HCT116 (cell line): ENCODE data around the gene ELMOD1. TPM values are rescaled to one million over a fixed set of nuclear protein-coding genes. Genes with fewer than 3 reads are reported as not detected.

ENCODE experiments used
- ATAC-seq: fragments of 200-7000 bp; cut with Tn5 transposase; 2 replicates; pipeline ENCODE4 v1.9.1; 2020; ENCODE audit warnings: mild to moderate bottlenecking, moderate library complexity
- BruUV-seq: library from RNA; stranded (reverse); fragments of 400-500 nt; replicated peaks from 2 replicates; lab custom pipeline; 2021; lab: Mats Ljungman, UMichigan
- CTCF ChIA-PET: fragments of 300-600 bp; sonication (Branson Sonifier 250); formaldehyde crosslinking; loops from one replicate; lab custom pipeline; 2021; ENCODE audit warnings: antibody characterized with exemption; lab: Charles Lee
- POLR2A ChIA-PET: fragments of 300-600, 350-600 bp; sonication (Branson Sonifier 250); formaldehyde crosslinking; loops from one replicate; lab custom pipeline; 2021; ENCODE audit warnings: antibody characterized with exemption; lab: Charles Lee
- RAD21 ChIA-PET, 2 experiments: fragments of 300-600 bp; sonication (Branson Sonifier 250); formaldehyde crosslinking; loops; one replicate each; lab custom pipeline; 2023; ENCODE audit warnings: low total read pairs in 2 of 2; ENCODE audit not compliant: uncharacterized antibody in 2 of 2, unreplicated experiment in 2 of 2, low non-redundant PET in 1 of 2; lab: Charles Lee
- DNase-seq: peaks from one replicate; pipeline ENCODE4 v3.0.0-alpha.2; 2010; ENCODE audit warnings: low read depth, low spot score
- H2AFZ ChIP-seq: fragments of 200-600 bp; shearing (Covaris generic), sonication (generic); 2 replicates; pipeline ENCODE4 v1.6.1; 2017; ENCODE audit warnings: low read depth, mixed run types, mixed read lengths, antibody characterized with exemption, low read length; ENCODE audit not compliant: poor library complexity, severe bottlenecking
- H3K27ac ChIP-seq: 2 replicates; pipeline ENCODE4 v1.5.1; 2012; ENCODE audit warnings: low read depth, low read length
- H3K27me3 ChIP-seq: fragments of 200-600 bp; sonication (generic); 2 replicates; pipeline ENCODE4 v1.6.1; 2016; ENCODE audit warnings: mixed run types, low read length, mixed read lengths; ENCODE audit not compliant: insufficient read depth
- H3K36me3 ChIP-seq, 2 experiments: fragments of 200-500 bp in 1 of 2; fragments of 200-600 bp in 1 of 2; sonication (Bioruptor generic) in 1 of 2; sonication (generic) in 1 of 2; 2 replicates each; pipeline versions ENCODE4 v1.5.1 to v1.6.1; 2014 to 2016; ENCODE audit warnings: low read length in 2 of 2, inconsistent platforms in 1 of 2, mixed read lengths in 1 of 2, mixed run types in 1 of 2; ENCODE audit not compliant: insufficient read depth in 2 of 2, control insufficient read depth in 1 of 2
- H3K4me1 ChIP-seq, 2 experiments: fragments of 200-600 bp in 1 of 2; sonication (generic) in 1 of 2; 2 replicates each; pipeline versions ENCODE4 v1.5.1 to v1.6.1; 2012 to 2017; ENCODE audit warnings: low read length in 2 of 2, inconsistent platforms in 1 of 2, mild to moderate bottlenecking in 1 of 2, mixed read lengths in 1 of 2, mixed run types in 1 of 2, moderate library complexity in 1 of 2; ENCODE audit not compliant: insufficient read depth in 2 of 2, control insufficient read depth in 1 of 2
- H3K4me2 ChIP-seq: fragments of 200-600 bp; sonication (generic); 2 replicates; pipeline ENCODE4 v1.6.1; 2017; ENCODE audit warnings: mixed run types, low read length, mixed read lengths
- H3K4me3 ChIP-seq, 2 experiments: fragments of 200-600 bp in 1 of 2; sonication (generic) in 1 of 2; replicated peaks in 1 of 2; 2 replicates each; pipeline ENCODE4 v1.5.1; 2011 to 2016; ENCODE audit warnings: low read length in 2 of 2, control low read depth in 1 of 2, low read depth in 1 of 2, mild to moderate bottlenecking in 1 of 2, mixed read lengths in 1 of 2, mixed run types in 1 of 2
- H3K79me2 ChIP-seq: fragments of 200-600 bp; sonication (generic); 2 replicates; pipeline ENCODE4 v1.6.1; 2017; ENCODE audit warnings: mild to moderate bottlenecking, mixed run types, low read length, moderate library complexity, mixed read lengths; ENCODE audit not compliant: insufficient read depth
- H3K9ac ChIP-seq: fragments of 200-600 bp; sonication (generic); 2 replicates; pipeline ENCODE4 v1.6.1; 2016; ENCODE audit warnings: low read length, mixed read lengths
- H3K9me2 ChIP-seq: fragments of 200-600 bp; sonication (generic), shearing (Covaris generic); 2 replicates; pipeline ENCODE4 v1.6.1; 2017; ENCODE audit warnings: mixed run types, mild to moderate bottlenecking, moderate library complexity; ENCODE audit not compliant: insufficient read depth
- H3K9me3 ChIP-seq, 2 experiments: fragments of 200-500 bp in 1 of 2; fragments of 200-600 bp in 1 of 2; sonication (Bioruptor generic) in 1 of 2; sonication (generic) in 1 of 2; 2 replicates each; pipeline ENCODE4 v1.6.1; 2014 to 2017; ENCODE audit warnings: low read length in 2 of 2, mixed read lengths in 2 of 2, inconsistent platforms in 1 of 2, low read depth in 1 of 2, mild to moderate bottlenecking in 1 of 2, mixed run types in 1 of 2, moderate library complexity in 1 of 2; ENCODE audit not compliant: control insufficient read depth in 1 of 2, insufficient read depth in 1 of 2
- H4K20me1 ChIP-seq: fragments of 200-600 bp; sonication (generic), shearing (Covaris generic); 2 replicates; pipeline ENCODE4 v1.6.1; 2017; ENCODE audit warnings: mixed run types, mild to moderate bottlenecking, moderate library complexity; ENCODE audit not compliant: insufficient read depth
- CTCF ChIP-seq, 3 experiments: fragments of 200-600 bp in 1 of 3; sonication (generic) in 1 of 3; IDR thresholded peaks in 2 of 3; conservative IDR thresholded peaks in 1 of 3; 2 replicates each; pipeline ENCODE4 v1.5.1; 2012 to 2017; ENCODE audit warnings: low read depth in 2 of 3, low read length in 2 of 3, antibody characterized with exemption in 1 of 3, borderline replicate concordance in 1 of 3, control low read depth in 1 of 3, mild to moderate bottlenecking in 1 of 3, mixed read lengths in 1 of 3, mixed run types in 1 of 3, moderate library complexity in 1 of 3; ENCODE audit not compliant: insufficient read depth in 1 of 3
- SRF ChIP-seq: IDR thresholded peaks from 2 replicates; pipeline ENCODE4 v1.6.1; 2012; ENCODE audit warnings: low read depth
- TCF7L2 ChIP-seq: IDR thresholded peaks from 2 replicates; pipeline ENCODE4 v1.7.0; 2011; ENCODE audit warnings: borderline replicate concordance, inconsistent platforms; ENCODE audit not compliant: insufficient read depth, insufficient read length; ENCODE audit errors: extremely low read depth
- ZFX ChIP-seq: fragments of 450-650 bp; IDR thresholded peaks from 2 replicates; pipeline ENCODE4 v1.6.1; 2017
- intact Hi-C: fragments of 100-400 bp; cut with micrococcal nuclease; formaldehyde crosslinking; loops from 2 replicates; pipeline ENCODE4 v1.10.0; 2022
- total RNA-seq: library from RNA; stranded (reverse); gene quantifications from one replicate; pipeline ENCODE4 v1.2.1, GENCODE V29; 2021; ENCODE audit not compliant: unreplicated experiment

ELMOD1 gene
- total RNA-seq, 1 experiment from 2014 or later: 2.9 TPM

GRCh38 chr11:107683807-107684206 is 92.9 kb downstream of the ELMOD1 start:
- ATAC-seq: peak; percentile 93
- peak; percentile 56 for DNase-seq
- intact Hi-C loops: no loop called here

More at GRCh38 chr11:107683807-107684206, 92.9 kb downstream of the ELMOD1 start:
- no peaks in the 10 kb centered on the region for H3K4me1 ChIP-seq
- ChIA-PET CTCF (interaction anchor here (1.5 kb wide), 1 partner anchor 119 kb away, joined by 3 read pairs; no protein-coding TSS in a partner anchor), RAD21 (no interaction called here), POLR2A (no interaction called here)
- H3K4me3 ChIP-seq: no peak overlapping the region
- no peaks in the 10 kb centered on the region for H3K79me2 ChIP-seq
- H3K27me3 ChIP-seq: no peaks in the 10 kb centered on the region
- no peaks in the 10 kb centered on the region for H3K36me3 ChIP-seq
- no peak overlapping the region for H3K27ac ChIP-seq
- H2AFZ ChIP-seq: peak overlapping the region; percentile 29
- no peak overlapping the region for H3K9ac ChIP-seq
- BruUV-seq: no TSS peak
- no peaks in the 10 kb centered on the region for H3K9me2 ChIP-seq
- H3K4me2 ChIP-seq: no peak overlapping the region
- TF ChIP-seq TCF7L2 (no peak), SRF (no peak), ZFX (no peak), CTCF (IDR thresholded peaks at IDR 0.05 in 2 of 3, conservative IDR thresholded peaks at IDR 0.05 in 1 of 3; ENCODE audit: borderline replicate concordance in 1 of 3, insufficient read depth in 1 of 3, low read depth in 2 of 3, low read length in 2 of 3) (peak in 2 of 3 experiments; percentile 62 to 73; a peak in 4 of 6 replicates)
- no peaks in the 10 kb centered on the region for H4K20me1 ChIP-seq
- no peaks in the 10 kb centered on the region for H3K9me3 ChIP-seq
